Panc1 (cell line): Measurements from ENCODE around the gene TMC8. TPM values are rescaled to one million over a fixed set of nuclear protein-coding genes. Genes with fewer than 3 reads are reported as not detected.

Experiments used
- ATAC-seq: fragments of 200-7000 bp; cut with Tn5 transposase; 2 replicates; pipeline ENCODE4 v1.9.1; 2020; ENCODE audit warnings: mild to moderate bottlenecking, moderate library complexity
- BruUV-seq: library from RNA; stranded (reverse); fragments of 400-500 nt; replicated peaks from 2 replicates; lab custom pipeline; 2021; lab: Mats Ljungman, UMichigan
- CTCF ChIA-PET: fragments of 300-600 bp; sonication (Branson Sonifier 250); formaldehyde crosslinking; loops from one replicate; lab custom pipeline; 2022; ENCODE audit warnings: antibody characterized with exemption; lab: Charles Lee
- POLR2A ChIA-PET: fragments of 300-600 bp; sonication (Branson Sonifier 250); formaldehyde crosslinking; loops from one replicate; lab custom pipeline; 2022; ENCODE audit warnings: antibody characterized with exemption; lab: Charles Lee
- DNase-seq: peaks from one replicate; pipeline ENCODE4 v3.0.0-alpha.2; 2010; ENCODE audit warnings: low read depth, low spot score
- H3K27ac ChIP-seq: 2 replicates; pipeline ENCODE4 v1.5.1; 2011; ENCODE audit warnings: mild to moderate bottlenecking, low read length, inconsistent platforms
- H3K27me3 ChIP-seq: fragments of 200-500 bp; sonication (Bioruptor generic); 2 replicates; pipeline ENCODE4 v1.6.0; 2014; ENCODE audit warnings: low read length, inconsistent platforms; ENCODE audit not compliant: control insufficient read depth, insufficient read depth
- H3K36me3 ChIP-seq: fragments of 200-500 bp; sonication (Bioruptor generic); 2 replicates; pipeline ENCODE4 v1.5.1; 2014; ENCODE audit warnings: inconsistent platforms, mild to moderate bottlenecking, low read length, moderate library complexity; ENCODE audit not compliant: control insufficient read depth, insufficient read depth
- H3K4me1 ChIP-seq: 2 replicates; pipeline ENCODE4 v1.5.1; 2011; ENCODE audit warnings: inconsistent platforms, mild to moderate bottlenecking, low read length, moderate library complexity; ENCODE audit not compliant: control insufficient read depth, insufficient read depth
- H3K4me3 ChIP-seq, 2 experiments: 2 replicates each; pipeline ENCODE4 v1.5.1; 2011 to 2012; ENCODE audit warnings: low read depth in 2 of 2, low read length in 2 of 2, mild to moderate bottlenecking in 2 of 2, inconsistent platforms in 1 of 2, moderate library complexity in 1 of 2
- H3K9me3 ChIP-seq: fragments of 200-500 bp; sonication (Bioruptor generic); 2 replicates; pipeline ENCODE4 v1.5.1; 2014; ENCODE audit warnings: low read depth, mild to moderate bottlenecking, inconsistent platforms, low read length, moderate library complexity; ENCODE audit not compliant: control insufficient read depth, insufficient read depth
- CTCF ChIP-seq: fragments of 450-650 bp; IDR thresholded peaks from 2 replicates; pipeline ENCODE4 v1.5.1; 2017; ENCODE audit warnings: mild to moderate bottlenecking
- POLR2AphosphoS5 ChIP-seq: IDR thresholded peaks from 2 replicates; pipeline ENCODE4 v1.6.1; 2012; ENCODE audit warnings: mild to moderate bottlenecking, low read depth, low read length, moderate library complexity
- REST ChIP-seq, 2 experiments: IDR thresholded peaks; 2 replicates each; pipeline ENCODE4 v1.6.1; 2011 to 2012; ENCODE audit warnings: low read depth in 2 of 2, control low read depth in 1 of 2, low read length in 1 of 2, mild to moderate bottlenecking in 1 of 2, moderate library complexity in 1 of 2; ENCODE audit not compliant: insufficient read depth in 1 of 2
- SIN3A ChIP-seq: IDR thresholded peaks from 2 replicates; pipeline ENCODE4 v1.6.1; 2012; ENCODE audit warnings: low read depth, mild to moderate bottlenecking, low read length, moderate library complexity, borderline replicate concordance; ENCODE audit not compliant: insufficient read depth
- TCF7L2 ChIP-seq: IDR thresholded peaks from 2 replicates; pipeline ENCODE4 v1.6.1; 2011; ENCODE audit warnings: mild to moderate bottlenecking, low read depth, low read length, inconsistent platforms
- in situ Hi-C: cut with HindIII; loops from 2 replicates; pipeline ENCODE4 v1.10.0; 2016; ENCODE audit warnings: low sequenced_read_pairs, low pct_unique_long_range_greater_than_20kb
- intact Hi-C: fragments of 100-400 bp; cut with micrococcal nuclease; formaldehyde crosslinking; loops from one replicate; pipeline ENCODE4 v1.10.0; 2022; ENCODE audit not compliant: unreplicated experiment
- total RNA-seq: library from RNA; stranded (reverse); gene quantifications from one replicate; pipeline ENCODE4 v1.2.1, GENCODE V29; 2021; ENCODE audit not compliant: unreplicated experiment

TMC8 gene
- total RNA-seq, 1 experiment from 2014 or later = 1.4 TPM

- H3K4me3 ChIP-seq = no peak overlapping the region
- DNase-seq (no peak), ATAC-seq (no peak)
- no TSS peak for BruUV-seq
- TF ChIP-seq SIN3A = no peak
- no peak for TF ChIP-seq REST (IDR thresholded peaks at IDR 0.05; ENCODE audit: insufficient read depth in 1 of 2, low read depth in 2 of 2, low read length in 1 of 2)
- no peak for TF ChIP-seq CTCF
- TF ChIP-seq POLR2AphosphoS5 = no peak
- no peak for TF ChIP-seq TCF7L2
- intact Hi-C loops = no loop called here
- no peak overlapping the region for H3K27ac ChIP-seq
- no peaks in the 10 kb centered on the region for H3K36me3 ChIP-seq
- no peaks in the 10 kb centered on the region for H3K27me3 ChIP-seq
- POLR2A ChIA-PET = interaction anchor here (0.6 kb wide), 1 partner anchor 108 kb away, joined by 15 read pairs; no protein-coding TSS in a partner anchor
- in situ Hi-C loops = no loop called here
- no peaks in the 10 kb centered on the region for H3K9me3 ChIP-seq
- CTCF ChIA-PET = interaction anchor here (0.5 kb wide), 1 partner anchor 15 kb away, joined by 3 read pairs; no protein-coding TSS in a partner anchor
- no peaks in the 10 kb centered on the region for H3K4me1 ChIP-seq
Measured at GRCh38 chr17:78154903-78155811, 24.6 kb downstream of the TMC8 start.

GRCh38 chr17:78159575-78160158, 29.1 kb downstream of the TMC8 start:
- DNase-seq (no peak), ATAC-seq (no peak)
- TF ChIP-seq POLR2AphosphoS5 = no peak
- Histone ChIP-seq H3K27ac (no peak overlapping the region), H3K9me3 (no peaks in the 10 kb centered on the region), H3K36me3 (no peaks in the 10 kb centered on the region), H3K4me1 (no peaks in the 10 kb centered on the region), H3K27me3 (no peaks in the 10 kb centered on the region), H3K4me3 (no peak overlapping the region)
- ChIA-PET CTCF (interaction anchor here (0.7 kb wide), 1 partner anchor 15 kb away, joined by 4 read pairs; no protein-coding TSS in a partner anchor), POLR2A (no interaction called here)
- intact Hi-C loops (no loop called here), in situ Hi-C loops (no loop called here)
- no TSS peak for BruUV-seq
